NB4 (cell line): ENCODE results near the gene MAP1B.

Source experiments
- TF ChIP-seq, protein P1 (sequence below): IDR thresholded peaks from one replicate; pipeline ENCODE4 v1.5.1; 2012; ENCODE audit warnings: low read depth, low read length
- TF ChIP-seq, protein P2 (sequence below): IDR thresholded peaks from 2 replicates; pipeline ENCODE4 v1.6.1; 2011; ENCODE audit warnings: low read depth, low read length

DNA sequence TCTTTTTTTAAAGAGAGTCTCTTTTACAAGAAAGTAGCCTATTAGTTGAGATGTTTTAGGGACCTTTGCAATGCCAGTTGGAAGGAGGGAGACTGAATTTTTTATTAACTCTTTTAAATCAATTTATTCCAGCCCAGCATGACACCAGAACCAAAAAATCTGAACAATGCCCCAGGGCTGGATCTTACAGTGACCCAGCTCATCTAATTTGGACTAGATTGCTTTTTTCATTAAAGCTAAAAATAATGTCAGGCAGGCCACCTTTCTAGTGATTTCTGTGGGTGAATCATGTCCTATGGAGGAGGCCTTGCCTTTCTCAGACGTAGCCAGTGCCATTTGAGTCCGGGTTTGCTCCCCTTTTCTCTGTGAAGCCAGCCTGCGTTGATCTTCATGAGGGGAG is 38.8 kb downstream of the MAP1B start:
- TF ChIP-seq, protein P1, sequence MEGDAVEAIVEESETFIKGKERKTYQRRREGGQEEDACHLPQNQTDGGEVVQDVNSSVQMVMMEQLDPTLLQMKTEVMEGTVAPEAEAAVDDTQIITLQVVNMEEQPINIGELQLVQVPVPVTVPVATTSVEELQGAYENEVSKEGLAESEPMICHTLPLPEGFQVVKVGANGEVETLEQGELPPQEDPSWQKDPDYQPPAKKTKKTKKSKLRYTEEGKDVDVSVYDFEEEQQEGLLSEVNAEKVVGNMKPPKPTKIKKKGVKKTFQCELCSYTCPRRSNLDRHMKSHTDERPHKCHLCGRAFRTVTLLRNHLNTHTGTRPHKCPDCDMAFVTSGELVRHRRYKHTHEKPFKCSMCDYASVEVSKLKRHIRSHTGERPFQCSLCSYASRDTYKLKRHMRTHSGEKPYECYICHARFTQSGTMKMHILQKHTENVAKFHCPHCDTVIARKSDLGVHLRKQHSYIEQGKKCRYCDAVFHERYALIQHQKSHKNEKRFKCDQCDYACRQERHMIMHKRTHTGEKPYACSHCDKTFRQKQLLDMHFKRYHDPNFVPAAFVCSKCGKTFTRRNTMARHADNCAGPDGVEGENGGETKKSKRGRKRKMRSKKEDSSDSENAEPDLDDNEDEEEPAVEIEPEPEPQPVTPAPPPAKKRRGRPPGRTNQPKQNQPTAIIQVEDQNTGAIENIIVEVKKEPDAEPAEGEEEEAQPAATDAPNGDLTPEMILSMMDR, result no peak
- TF ChIP-seq, protein P2, sequence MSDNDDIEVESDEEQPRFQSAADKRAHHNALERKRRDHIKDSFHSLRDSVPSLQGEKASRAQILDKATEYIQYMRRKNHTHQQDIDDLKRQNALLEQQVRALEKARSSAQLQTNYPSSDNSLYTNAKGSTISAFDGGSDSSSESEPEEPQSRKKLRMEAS, result no peak
